H9 (cell line): Measurements from ENCODE around the gene NRP1. TPM values are rescaled to one million over a fixed set of nuclear protein-coding genes. Genes with fewer than 3 reads are reported as not detected.

Experiments
- DNase-seq: peaks from one replicate; pipeline ENCODE4 v3.0.0-alpha.2; 2017
- H2AFZ ChIP-seq: one replicate; pipeline ENCODE4 v1.6.1; 2013; ENCODE audit warnings: mild to moderate bottlenecking, low read length, control low read depth, moderate library complexity
- H2AK5ac ChIP-seq: 2 replicates; pipeline ENCODE4 v1.6.1; 2013; ENCODE audit warnings: low read length, control low read depth, mixed read lengths; ENCODE audit not compliant: insufficient read length
- H2BK120ac ChIP-seq: one replicate; pipeline ENCODE4 v1.6.1; 2013; ENCODE audit warnings: low read depth, mild to moderate bottlenecking, low read length, control low read depth, inconsistent platforms; ENCODE audit not compliant: poor library complexity, severe bottlenecking
- H2BK12ac ChIP-seq: 2 replicates; pipeline ENCODE4 v1.6.1; 2013; ENCODE audit warnings: low read length, control low read depth, mixed read lengths, low read depth; ENCODE audit not compliant: insufficient read length
- H2BK15ac ChIP-seq: 2 replicates; pipeline ENCODE4 v1.6.1; 2013; ENCODE audit warnings: low read depth, low read length, control low read depth
- H2BK20ac ChIP-seq: one replicate; pipeline ENCODE4 v1.6.1; 2013; ENCODE audit warnings: low read depth, mild to moderate bottlenecking, low read length, control low read depth, inconsistent platforms; ENCODE audit not compliant: poor library complexity, severe bottlenecking
- H2BK5ac ChIP-seq: 2 replicates; pipeline ENCODE4 v1.6.1; 2013; ENCODE audit warnings: low read length, control low read depth, mixed read lengths; ENCODE audit not compliant: insufficient read length
- H3K14ac ChIP-seq: 2 replicates; pipeline ENCODE4 v1.6.1; 2013; ENCODE audit warnings: low read length, control low read depth; ENCODE audit not compliant: insufficient read depth
- H3K18ac ChIP-seq: 2 replicates; pipeline ENCODE4 v1.6.1; 2013; ENCODE audit warnings: low read depth, mild to moderate bottlenecking, mixed read lengths, low read length, control low read depth; ENCODE audit not compliant: insufficient read length
- H3K23ac ChIP-seq: 2 replicates; pipeline ENCODE4 v1.6.1; 2013; ENCODE audit warnings: low read length, control low read depth, mixed read lengths, low read depth; ENCODE audit not compliant: insufficient read length
- H3K23me2 ChIP-seq: 2 replicates; pipeline ENCODE4 v1.6.1; 2013; ENCODE audit warnings: low read depth, mild to moderate bottlenecking, mixed read lengths, low read length, control low read depth; ENCODE audit not compliant: insufficient read length, poor library complexity, severe bottlenecking
- H3K27ac ChIP-seq: 2 replicates; pipeline ENCODE4 v1.5.1; 2013; ENCODE audit warnings: low read length, control low read depth, mixed read lengths, low read depth; ENCODE audit not compliant: insufficient read length
- H3K27me3 ChIP-seq: 2 replicates; pipeline ENCODE4 v1.6.1; 2013; ENCODE audit warnings: low read length, control low read depth, inconsistent platforms; ENCODE audit not compliant: insufficient read depth
- H3K4ac ChIP-seq: 2 replicates; pipeline ENCODE4 v1.6.1; 2013; ENCODE audit warnings: low read depth, mild to moderate bottlenecking, control low read depth, inconsistent platforms, low read length, moderate library complexity
- H3K4me1 ChIP-seq: 2 replicates; pipeline ENCODE4 v1.6.1; 2013; ENCODE audit warnings: low read length, control low read depth, inconsistent platforms; ENCODE audit not compliant: insufficient read depth
- H3K4me2 ChIP-seq: 2 replicates; pipeline ENCODE4 v1.6.1; 2013; ENCODE audit warnings: low read length, control low read depth, mixed read lengths; ENCODE audit not compliant: insufficient read length, insufficient read depth
- H3K56ac ChIP-seq: 2 replicates; pipeline ENCODE4 v1.6.1; 2013; ENCODE audit warnings: low read depth, mild to moderate bottlenecking, mixed read lengths, low read length, control low read depth; ENCODE audit not compliant: insufficient read length
- H3K79me1 ChIP-seq: 2 replicates; pipeline ENCODE4 v1.6.1; 2013; ENCODE audit warnings: low read depth, mild to moderate bottlenecking, moderate library complexity, low read length, control low read depth, inconsistent platforms; ENCODE audit not compliant: insufficient read depth, poor library complexity, severe bottlenecking
- H3K79me2 ChIP-seq: 2 replicates; pipeline ENCODE4 v1.6.1; 2013; ENCODE audit warnings: low read length, control low read depth, inconsistent platforms; ENCODE audit not compliant: insufficient read depth
- H3K9ac ChIP-seq: 2 replicates; pipeline ENCODE4 v1.6.1; 2013; ENCODE audit warnings: low read length, control low read depth, mixed read lengths; ENCODE audit not compliant: insufficient read length; ENCODE audit errors: extremely low read depth
- H3K9me3 ChIP-seq: one replicate; pipeline ENCODE4 v1.6.1; 2013; ENCODE audit warnings: low read depth, low read length, inconsistent platforms; ENCODE audit not compliant: control insufficient read depth
- H3T11ph ChIP-seq: one replicate; pipeline ENCODE4 v1.6.1; 2013; ENCODE audit warnings: mild to moderate bottlenecking, low read length, control low read depth, inconsistent platforms
- H4K20me1 ChIP-seq: one replicate; pipeline ENCODE4 v1.6.1; 2013; ENCODE audit not compliant: control insufficient read depth, insufficient read length, insufficient read depth
- H4K5ac ChIP-seq: 2 replicates; pipeline ENCODE4 v1.6.1; 2013; ENCODE audit warnings: low read depth, mild to moderate bottlenecking, mixed read lengths, low read length, control low read depth; ENCODE audit not compliant: insufficient read length
- H4K8ac ChIP-seq: replicated peaks from 2 replicates; pipeline ENCODE4 v1.6.1; 2013; ENCODE audit warnings: low read length, control low read depth, mixed read lengths, low read depth; ENCODE audit not compliant: insufficient read length
- H4K91ac ChIP-seq: 2 replicates; pipeline ENCODE4 v1.6.1; 2013; ENCODE audit warnings: low read depth, mild to moderate bottlenecking, moderate library complexity, mixed read lengths, low read length, control low read depth; ENCODE audit not compliant: insufficient read length
- H3K27ac Mint-ChIP-seq, 3 experiments: 2 replicates in 2 of 3; 3 replicates in 1 of 3; pipeline ENCODE4 v1.8.0; 2020 to 2021; ENCODE audit warnings: mixed read lengths in 3 of 3, mild to moderate bottlenecking in 1 of 3, moderate library complexity in 1 of 3
- H3K27me3 Mint-ChIP-seq: 2 replicates; pipeline ENCODE4 v1.8.0; 2021; ENCODE audit warnings: low read depth, mild to moderate bottlenecking, moderate library complexity, mixed read lengths
- H3K36me3 Mint-ChIP-seq, 3 experiments: 2 replicates in 2 of 3; 3 replicates in 1 of 3; pipeline ENCODE4 v1.8.0; 2020 to 2021; ENCODE audit warnings: low read depth in 3 of 3, mixed read lengths in 3 of 3; ENCODE audit not compliant: insufficient read depth in 1 of 3
- H3K4me1 Mint-ChIP-seq, 2 experiments: 2 replicates each; pipeline ENCODE4 v1.8.0; 2020; ENCODE audit warnings: mixed read lengths in 2 of 2
- H3K4me3 Mint-ChIP-seq, 2 experiments: 2 replicates in 1 of 2; 3 replicates in 1 of 2; pipeline ENCODE4 v1.8.0; 2020 to 2021; ENCODE audit warnings: mild to moderate bottlenecking in 2 of 2, mixed read lengths in 2 of 2, moderate library complexity in 1 of 2
- H3K9me3 Mint-ChIP-seq, 2 experiments: 2 replicates in 1 of 2; 3 replicates in 1 of 2; pipeline ENCODE4 v1.8.0; 2020; ENCODE audit warnings: mild to moderate bottlenecking in 2 of 2, mixed read lengths in 2 of 2, moderate library complexity in 1 of 2
- WGBS: extraction: QIAGEN DNeasy Blood & Tissue Kit; methylation state at CpG from one replicate; pipeline ENCODE4 v1.1.7; 2013; ENCODE audit warnings: missing lambda C conversion rate, low lambda C conversion rate, mixed read lengths; ENCODE audit not compliant: insufficient read length; ENCODE audit errors: extremely low coverage; 5-methylcytosine and 5-hydroxymethylcytosine counted together
- total RNA-seq: library from RNA; stranded (reverse); gene quantifications from 2 replicates; pipeline ENCODE4 v1.2.1, GENCODE V29; 2021
- TF ChIP-seq, protein P1 (sequence below): fragments of 200-600 bp; sonication (generic); conservative IDR thresholded peaks from 3 replicates; pipeline ENCODE4 v1.8.0; 2021; ENCODE audit warnings: antibody characterized with exemption, mild to moderate bottlenecking

Gene NRP1
- total RNA-seq, 1 experiment from 2014 or later, result 4.6 TPM

DNA sequence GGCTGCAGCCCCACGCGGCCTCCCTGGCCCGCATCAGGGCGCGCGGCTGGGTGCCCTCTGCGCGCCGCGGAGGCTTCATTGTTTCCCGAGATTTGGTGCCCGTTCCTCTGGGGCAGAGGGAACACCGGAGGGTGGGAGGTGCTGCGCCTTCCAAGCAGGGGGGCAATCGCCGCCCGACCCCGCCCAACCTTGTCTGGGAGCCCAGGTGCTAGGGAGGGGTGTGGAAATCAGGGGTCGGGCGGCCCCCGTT lies 1.0 kb upstream of the NRP1 start:
- H3K27ac Mint-ChIP-seq, result no peak overlapping the region
- Histone ChIP-seq H3K4ac (no peak overlapping the region), H3K27me3 (peaks cover 11% of the 10 kb centered on the region; the same call in 1 of the 2 replicates), H4K20me1 (no peaks in the 10 kb centered on the region), H2BK20ac (no peak overlapping the region), H4K8ac (no peak overlapping the region), H3K56ac (no peak overlapping the region), H2BK15ac (no peak overlapping the region), H2BK120ac (no peak overlapping the region), H3K18ac (no peak overlapping the region), H3K23ac (no peak overlapping the region), H2BK12ac (no peak overlapping the region), H3K79me1 (no peaks in the 10 kb centered on the region), H3K4me2 (peak overlapping the region; percentile 63), H3K23me2 (peaks cover 27% of the 10 kb centered on the region), H2AFZ (no peak overlapping the region), H2BK5ac (no peak overlapping the region), H4K5ac (no peak overlapping the region), H2AK5ac (no peak overlapping the region), H3K9me3 (no peaks in the 10 kb centered on the region), H3K9ac (no peak overlapping the region), H3T11ph (no peak overlapping the region), H3K79me2 (no peaks in the 10 kb centered on the region), H3K14ac (no peak overlapping the region), H3K27ac (no peak overlapping the region), H4K91ac (no peak overlapping the region), H3K4me1 (no peaks in the 10 kb centered on the region)
- H3K4me3 Mint-ChIP-seq, result peak overlapping the region; percentile 70 to 84
- H3K4me1 Mint-ChIP-seq, result peaks cover 30 to 37% of the 10 kb centered on the region in 2 experiments
- DNase-seq, result peak; percentile 28
- H3K27me3 Mint-ChIP-seq, result peaks cover 83% of the 10 kb centered on the region
- no peaks in the 10 kb centered on the region for H3K36me3 Mint-ChIP-seq
- WGBS, result no CpG with 5 or more reads among the region's 21 CpGs
- no peaks in the 10 kb centered on the region; a peak in 2 of 5 replicates for H3K9me3 Mint-ChIP-seq
- TF ChIP-seq, protein P1, sequence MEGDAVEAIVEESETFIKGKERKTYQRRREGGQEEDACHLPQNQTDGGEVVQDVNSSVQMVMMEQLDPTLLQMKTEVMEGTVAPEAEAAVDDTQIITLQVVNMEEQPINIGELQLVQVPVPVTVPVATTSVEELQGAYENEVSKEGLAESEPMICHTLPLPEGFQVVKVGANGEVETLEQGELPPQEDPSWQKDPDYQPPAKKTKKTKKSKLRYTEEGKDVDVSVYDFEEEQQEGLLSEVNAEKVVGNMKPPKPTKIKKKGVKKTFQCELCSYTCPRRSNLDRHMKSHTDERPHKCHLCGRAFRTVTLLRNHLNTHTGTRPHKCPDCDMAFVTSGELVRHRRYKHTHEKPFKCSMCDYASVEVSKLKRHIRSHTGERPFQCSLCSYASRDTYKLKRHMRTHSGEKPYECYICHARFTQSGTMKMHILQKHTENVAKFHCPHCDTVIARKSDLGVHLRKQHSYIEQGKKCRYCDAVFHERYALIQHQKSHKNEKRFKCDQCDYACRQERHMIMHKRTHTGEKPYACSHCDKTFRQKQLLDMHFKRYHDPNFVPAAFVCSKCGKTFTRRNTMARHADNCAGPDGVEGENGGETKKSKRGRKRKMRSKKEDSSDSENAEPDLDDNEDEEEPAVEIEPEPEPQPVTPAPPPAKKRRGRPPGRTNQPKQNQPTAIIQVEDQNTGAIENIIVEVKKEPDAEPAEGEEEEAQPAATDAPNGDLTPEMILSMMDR, result no peak
